Measurements from ENCODE around the gene GRAMD1A.
A peak's percentile ranks its signal among the peaks of the same experiment; 100 is the strongest.

The GRAMD1A gene

DNA sequence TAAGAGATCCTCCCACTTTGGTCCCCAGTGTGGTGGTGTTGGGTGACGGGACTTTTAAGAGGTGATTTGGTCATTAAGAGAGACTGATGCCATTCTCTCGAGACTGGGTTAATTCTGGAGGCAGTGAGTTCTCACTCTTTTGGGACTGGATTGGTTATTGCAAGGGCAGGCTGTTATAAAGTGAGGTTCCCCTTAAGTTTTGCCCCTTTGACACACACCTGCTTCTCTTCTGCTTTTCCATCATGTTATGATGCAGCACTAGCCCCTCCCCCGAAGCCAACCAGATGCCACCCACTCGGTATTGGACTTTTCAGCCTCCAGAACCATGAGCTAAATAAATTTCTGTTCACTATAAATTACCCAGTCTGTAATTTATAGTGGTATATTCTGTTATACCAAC is 16.3 kb upstream of the GRAMD1A start:
- POLR2A ChIA-PET, result interaction anchor here (1.1 kb wide), 1 partner anchor 158 kb away, joined by 4 read pairs; no protein-coding TSS in a partner anchor

DNA sequence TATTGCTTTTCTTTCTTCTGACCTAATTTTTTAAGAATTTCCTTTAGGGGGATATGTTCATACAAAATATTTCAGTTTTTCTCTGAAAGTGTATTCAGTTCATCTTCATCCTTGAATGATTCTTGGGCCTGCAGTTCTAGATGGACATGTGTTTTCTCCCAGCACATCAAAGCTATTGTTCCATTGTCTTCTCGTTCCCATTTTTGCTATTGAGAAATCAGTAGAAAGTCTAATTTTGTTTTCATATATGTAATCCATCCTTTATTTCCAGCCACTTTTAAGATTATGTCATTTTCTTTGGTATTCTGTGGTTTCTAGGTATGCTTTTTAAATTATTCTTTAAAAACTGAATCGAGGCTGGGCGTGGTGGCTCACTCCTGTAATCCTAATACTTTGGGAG is 15.8 kb upstream of the GRAMD1A start:
- peaks cover 3% of the 10 kb centered on the region; the same call in 1 of the 2 replicates for H3K9me3 ChIP-seq (ENCODE audit: control insufficient read depth, insufficient read depth, low read depth, low read length)
- no peak overlapping the region for H3K4me3 ChIP-seq (ENCODE audit: low read depth, low read length)
- TF ChIP-seq SETDB1 (IDR thresholded peaks at IDR 0.05; ENCODE audit: insufficient read length, low read length) (peak; percentile 58), ZNF211 (tag by site-specific recombination; IDR thresholded peaks at IDR 0.05; ENCODE audit: low read depth) (no peak), ZNF2 (tag by site-specific recombination; IDR thresholded peaks at IDR 0.05) (no peak), ZBTB8A (tag by site-specific recombination; IDR thresholded peaks at IDR 0.05) (no peak)
- TF ChIP-seq, protein P1, sequence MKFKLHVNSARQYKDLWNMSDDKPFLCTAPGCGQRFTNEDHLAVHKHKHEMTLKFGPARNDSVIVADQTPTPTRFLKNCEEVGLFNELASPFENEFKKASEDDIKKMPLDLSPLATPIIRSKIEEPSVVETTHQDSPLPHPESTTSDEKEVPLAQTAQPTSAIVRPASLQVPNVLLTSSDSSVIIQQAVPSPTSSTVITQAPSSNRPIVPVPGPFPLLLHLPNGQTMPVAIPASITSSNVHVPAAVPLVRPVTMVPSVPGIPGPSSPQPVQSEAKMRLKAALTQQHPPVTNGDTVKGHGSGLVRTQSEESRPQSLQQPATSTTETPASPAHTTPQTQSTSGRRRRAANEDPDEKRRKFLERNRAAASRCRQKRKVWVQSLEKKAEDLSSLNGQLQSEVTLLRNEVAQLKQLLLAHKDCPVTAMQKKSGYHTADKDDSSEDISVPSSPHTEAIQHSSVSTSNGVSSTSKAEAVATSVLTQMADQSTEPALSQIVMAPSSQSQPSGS (tag by site-specific recombination; IDR thresholded peaks at IDR 0.05; ENCODE audit: low read depth), result peak; percentile 46; the same call in 1 of the 2 replicates
- H3K4me1 ChIP-seq (ENCODE audit: control insufficient read depth, insufficient read depth, low read length), result no peaks in the 10 kb centered on the region
- H3K36me3 ChIP-seq (ENCODE audit: control insufficient read depth in 2 of 2, insufficient read depth in 1 of 2, low read length in 2 of 2), result no peaks in the 10 kb centered on the region
- ChIA-PET CTCF (interaction anchor here (0.6 to 7.6 kb wide), 5 partner anchors 12 to 118 kb away, joined by 3 to 53 read pairs (median 4); no protein-coding TSS in a partner anchor), POLR2A (interaction anchor here (1.1 kb wide), 1 partner anchor 157 kb away, joined by 4 read pairs; no protein-coding TSS in a partner anchor)
- H3K27ac ChIP-seq (ENCODE audit: extremely low read depth, low read depth, low read length), result no peak overlapping the region

More for the DNA sequence above, 16.3 kb upstream of the GRAMD1A start:
- Histone ChIP-seq H3K4me1 (ENCODE audit: control insufficient read depth, insufficient read depth, low read length) (no peaks in the 10 kb centered on the region), H3K36me3 (ENCODE audit: control insufficient read depth in 2 of 2, insufficient read depth in 1 of 2, low read length in 2 of 2) (no peaks in the 10 kb centered on the region), H3K27ac (ENCODE audit: extremely low read depth, low read depth, low read length) (no peak overlapping the region), H3K4me3 (ENCODE audit: low read depth, low read length) (no peak overlapping the region), H3K9me3 (ENCODE audit: control insufficient read depth, insufficient read depth, low read depth, low read length) (peaks cover 3% of the 10 kb centered on the region; the same call in 1 of the 2 replicates)
- CTCF ChIA-PET, result interaction anchor here (0.6 to 7.6 kb wide), 8 partner anchors 11 to 118 kb away, joined by 3 to 53 read pairs (median 4); no protein-coding TSS in a partner anchor
- TF ChIP-seq ZNF223 (tag by site-specific recombination; IDR thresholded peaks at IDR 0.05) (no peak), ZNF514 (tag by site-specific recombination; IDR thresholded peaks at IDR 0.05) (no peak), ZNF146 (tag by site-specific recombination; IDR thresholded peaks at IDR 0.05) (no peak), REPIN1 (tag by site-specific recombination; IDR thresholded peaks at IDR 0.05; ENCODE audit: low read depth) (no peak), ZSCAN4 (tag by site-specific recombination; IDR thresholded peaks at IDR 0.05) (no peak), ZNF121 (tag by site-specific recombination; IDR thresholded peaks at IDR 0.05) (no peak), ZNF776 (tag by site-specific recombination; IDR thresholded peaks at IDR 0.05; ENCODE audit: borderline replicate concordance) (no peak), ZBTB1 (tag by site-specific recombination; IDR thresholded peaks at IDR 0.05) (no peak), ZNF701 (tag by site-specific recombination; IDR thresholded peaks at IDR 0.05) (no peak), ZNF10 (tag by site-specific recombination; IDR thresholded peaks at IDR 0.05) (no peak), ZNF26 (tag by site-specific recombination; IDR thresholded peaks at IDR 0.05) (no peak), ZBTB21 (tag by site-specific recombination; IDR thresholded peaks at IDR 0.05) (no peak), ZNF837 (tag by site-specific recombination; IDR thresholded peaks at IDR 0.05) (no peak), ZSCAN23 (tag by site-specific recombination; IDR thresholded peaks at IDR 0.05) (no peak), ZNF175 (tag by site-specific recombination; IDR thresholded peaks at IDR 0.05) (no peak), ZFHX2 (tag by site-specific recombination; conservative IDR thresholded peaks at IDR 0.05) (no peak)
- TF ChIP-seq, protein P2, sequence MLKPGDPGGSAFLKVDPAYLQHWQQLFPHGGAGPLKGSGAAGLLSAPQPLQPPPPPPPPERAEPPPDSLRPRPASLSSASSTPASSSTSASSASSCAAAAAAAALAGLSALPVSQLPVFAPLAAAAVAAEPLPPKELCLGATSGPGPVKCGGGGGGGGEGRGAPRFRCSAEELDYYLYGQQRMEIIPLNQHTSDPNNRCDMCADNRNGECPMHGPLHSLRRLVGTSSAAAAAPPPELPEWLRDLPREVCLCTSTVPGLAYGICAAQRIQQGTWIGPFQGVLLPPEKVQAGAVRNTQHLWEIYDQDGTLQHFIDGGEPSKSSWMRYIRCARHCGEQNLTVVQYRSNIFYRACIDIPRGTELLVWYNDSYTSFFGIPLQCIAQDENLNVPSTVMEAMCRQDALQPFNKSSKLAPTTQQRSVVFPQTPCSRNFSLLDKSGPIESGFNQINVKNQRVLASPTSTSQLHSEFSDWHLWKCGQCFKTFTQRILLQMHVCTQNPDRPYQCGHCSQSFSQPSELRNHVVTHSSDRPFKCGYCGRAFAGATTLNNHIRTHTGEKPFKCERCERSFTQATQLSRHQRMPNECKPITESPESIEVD (tag by site-specific recombination; IDR thresholded peaks at IDR 0.05), result no peak
